Suprapubic skin (tissue), 4 donors: ENCODE measurements around the gene PCIF1. TPM values are rescaled to one million over a fixed set of nuclear protein-coding genes. Genes with fewer than 3 reads are reported as not detected.

Experiments used
- DNase-seq, 2 donors: peaks; one replicate each; pipeline ENCODE4 v3.0.0-alpha.2; 2019; ENCODE audit warnings: low spot score in 2 of 2
- H3K27ac ChIP-seq: fragments of 200-600 bp; sonication (generic); one replicate; pipeline ENCODE4 v1.5.1; 2019
- H3K27me3 ChIP-seq: fragments of 200-600 bp; sonication (generic); one replicate; pipeline ENCODE4 v1.5.1; 2019
- H3K36me3 ChIP-seq: fragments of 200-600 bp; sonication (generic); one replicate; pipeline ENCODE4 v1.5.1; 2019
- H3K4me1 ChIP-seq: fragments of 200-600 bp; sonication (generic); one replicate; pipeline ENCODE4 v1.5.1; 2019
- H3K4me3 ChIP-seq: fragments of 200-600 bp; sonication (generic); one replicate; pipeline ENCODE4 v1.5.1; 2019; ENCODE audit warnings: mild to moderate bottlenecking
- H3K9me3 ChIP-seq: fragments of 200-600 bp; sonication (generic); one replicate; pipeline ENCODE4 v1.5.1; 2019
- EP300 ChIP-seq: sonication (generic); formaldehyde crosslinking; IDR thresholded peaks from one replicate; pipeline ENCODE4 v1.6.1; 2017; ENCODE audit warnings: antibody characterized with exemption
- POLR2A ChIP-seq, 2 donors: fragments of 450-650 bp; IDR thresholded peaks; one replicate each; pipeline ENCODE4 v1.6.1; 2017; ENCODE audit warnings: antibody characterized with exemption in 2 of 2, mild to moderate bottlenecking in 2 of 2, moderate library complexity in 2 of 2
- POLR2AphosphoS5 ChIP-seq, 3 donors: sonication (generic); formaldehyde crosslinking; IDR thresholded peaks; one replicate each; pipeline ENCODE4 v1.6.1; 2017; ENCODE audit warnings: antibody characterized with exemption in 3 of 3
- WGBS: methylation state at CpG from one replicate; pipeline ENCODE4 v1.1.5; 2018; 5-methylcytosine and 5-hydroxymethylcytosine counted together
- total RNA-seq, 4 donors: library from RNA; depleted of rRNA; stranded (reverse); fragments of >200 nt; gene quantifications; one replicate each; pipeline ENCODE4 v1.1.0, GENCODE V29; 2016
- TF ChIP-seq, protein P1 (sequence below), 2 donors: fragments of 200-600 bp in 1 of 2; fragments of 450-650 bp in 1 of 2; sonication (generic) in 1 of 2; IDR thresholded peaks; one replicate each; pipeline ENCODE4 v1.5.1; 2016 to 2019; ENCODE audit warnings: antibody characterized with exemption in 2 of 2, mild to moderate bottlenecking in 1 of 2, moderate library complexity in 1 of 2

PCIF1 gene
- total RNA-seq, 4 donors from 2014 or later = 37.2 to 70.3 (median 42.4) TPM

DNA sequence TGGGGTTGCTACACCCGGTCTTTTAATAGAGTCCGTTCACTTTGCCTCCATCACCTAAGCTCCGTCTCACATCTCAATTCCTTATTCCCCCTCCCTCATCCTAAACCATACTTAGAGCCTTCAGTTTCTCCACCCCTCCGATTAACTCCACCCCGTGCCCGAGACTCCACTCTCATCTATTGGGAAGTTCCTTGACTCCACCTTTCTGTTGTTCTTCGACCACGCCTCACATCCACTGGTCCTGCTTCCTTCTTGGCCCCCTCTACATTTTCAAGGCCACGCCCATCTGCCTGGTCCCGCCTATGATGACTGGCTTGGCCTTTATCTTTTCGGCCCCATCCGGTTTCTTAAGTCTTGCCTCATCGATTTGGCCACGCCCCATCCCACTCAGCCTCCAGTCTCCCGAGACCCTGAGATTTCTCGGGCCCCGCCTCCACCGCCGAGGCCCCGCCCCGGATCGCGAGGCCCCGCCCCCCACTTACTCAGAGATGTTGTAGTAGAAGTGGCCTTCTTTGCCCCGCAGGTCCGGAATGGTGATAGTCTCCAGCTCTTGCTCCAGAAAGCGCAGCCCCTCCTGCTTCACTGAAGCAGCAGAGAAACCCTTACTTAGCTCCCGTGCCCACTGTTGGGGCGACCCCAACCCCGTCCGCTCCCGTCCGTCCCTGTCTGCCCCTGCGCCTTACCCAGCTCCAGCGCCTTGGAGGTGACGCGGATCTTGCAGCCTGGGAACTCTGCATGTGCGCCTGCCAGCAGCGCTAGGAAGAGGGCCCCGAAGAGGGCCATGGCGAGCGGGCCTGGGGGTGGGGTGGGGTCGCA is 23.6 kb upstream of the PCIF1 start:
- Histone ChIP-seq H3K27ac (peak overlapping the region; percentile 84), H3K4me1 (peaks cover 31% of the 10 kb centered on the region), H3K4me3 (peak overlapping the region; percentile 56), H3K9me3 (no peaks in the 10 kb centered on the region), H3K36me3 (peaks cover 27% of the 10 kb centered on the region), H3K27me3 (no peaks in the 10 kb centered on the region)
- DNase-seq = peak; percentile 99
- TF ChIP-seq EP300 = no peak
- TF ChIP-seq, protein P1, sequence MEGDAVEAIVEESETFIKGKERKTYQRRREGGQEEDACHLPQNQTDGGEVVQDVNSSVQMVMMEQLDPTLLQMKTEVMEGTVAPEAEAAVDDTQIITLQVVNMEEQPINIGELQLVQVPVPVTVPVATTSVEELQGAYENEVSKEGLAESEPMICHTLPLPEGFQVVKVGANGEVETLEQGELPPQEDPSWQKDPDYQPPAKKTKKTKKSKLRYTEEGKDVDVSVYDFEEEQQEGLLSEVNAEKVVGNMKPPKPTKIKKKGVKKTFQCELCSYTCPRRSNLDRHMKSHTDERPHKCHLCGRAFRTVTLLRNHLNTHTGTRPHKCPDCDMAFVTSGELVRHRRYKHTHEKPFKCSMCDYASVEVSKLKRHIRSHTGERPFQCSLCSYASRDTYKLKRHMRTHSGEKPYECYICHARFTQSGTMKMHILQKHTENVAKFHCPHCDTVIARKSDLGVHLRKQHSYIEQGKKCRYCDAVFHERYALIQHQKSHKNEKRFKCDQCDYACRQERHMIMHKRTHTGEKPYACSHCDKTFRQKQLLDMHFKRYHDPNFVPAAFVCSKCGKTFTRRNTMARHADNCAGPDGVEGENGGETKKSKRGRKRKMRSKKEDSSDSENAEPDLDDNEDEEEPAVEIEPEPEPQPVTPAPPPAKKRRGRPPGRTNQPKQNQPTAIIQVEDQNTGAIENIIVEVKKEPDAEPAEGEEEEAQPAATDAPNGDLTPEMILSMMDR (IDR thresholded peaks at IDR 0.05) = no peak
- TF ChIP-seq POLR2A (IDR thresholded peaks at IDR 0.05) = no peak
- peak in 1 of 3 donors; percentile 3 for TF ChIP-seq POLR2AphosphoS5 (IDR thresholded peaks at IDR 0.05)
- 4% methylated on average over 25 of the region's 43 CpGs for WGBS

DNA sequence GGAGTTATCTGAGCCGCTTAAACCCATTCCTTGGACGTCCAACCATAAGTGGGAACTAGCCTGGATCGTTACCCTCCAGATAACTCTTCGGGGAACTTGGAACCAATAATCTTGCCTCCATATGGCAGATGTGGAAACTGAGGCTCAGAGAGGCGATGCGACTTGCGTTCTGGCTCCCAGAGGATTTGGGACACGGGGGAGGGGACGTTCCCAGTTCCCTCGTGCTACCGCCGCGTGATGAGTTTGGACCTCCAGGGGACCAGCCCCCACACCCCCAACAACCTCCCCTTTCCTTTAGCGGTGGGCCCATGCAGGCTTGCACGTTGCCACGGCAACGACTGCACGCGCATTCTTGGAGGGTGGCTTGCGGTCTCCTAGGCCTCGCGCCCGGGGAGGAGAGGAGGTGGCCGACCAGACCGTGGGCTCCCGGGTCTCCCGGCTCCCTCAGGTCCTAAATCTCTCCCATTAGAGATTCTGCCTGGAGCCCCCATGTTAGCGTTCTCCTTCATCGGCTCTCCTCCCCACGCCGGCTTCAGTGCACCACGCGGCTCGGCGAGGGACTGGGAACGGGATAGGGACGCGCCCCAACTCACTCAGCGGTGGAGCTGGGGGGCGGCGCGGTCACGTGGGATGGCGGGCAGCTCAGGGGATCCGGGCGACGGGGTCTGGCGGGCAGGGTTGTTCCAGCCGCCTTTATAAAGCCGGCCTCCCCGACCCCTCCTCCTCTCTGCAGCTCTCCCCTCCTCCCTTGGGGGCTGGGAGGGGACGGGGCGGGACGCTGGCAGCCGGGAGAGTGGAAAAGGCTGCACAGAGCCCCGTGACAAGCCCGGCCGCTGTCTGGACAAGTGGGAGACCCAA is 22.8 kb upstream of the PCIF1 start, which contains the start of gene PLTP:
Gene PLTP, minus strand, starts transcription at position 670 of the 858 bp plus-strand sequence. CDS start 703 bp downstream, outside the sequence.
- no peaks in the 10 kb centered on the region for H3K9me3 ChIP-seq
- H3K4me1 ChIP-seq = peaks cover 31% of the 10 kb centered on the region
- 1% methylated on average over 22 of the region's 58 CpGs for WGBS
- peak; percentile 86 to 88 for DNase-seq
- no peaks in the 10 kb centered on the region for H3K27me3 ChIP-seq
- peaks cover 20% of the 10 kb centered on the region for H3K36me3 ChIP-seq
- peak within 1 kb of the TSS; percentile 84 for H3K27ac ChIP-seq
- TF ChIP-seq POLR2AphosphoS5 (IDR thresholded peaks at IDR 0.05) = no peak
- peak; percentile 32 to 53 for TF ChIP-seq POLR2A (IDR thresholded peaks at IDR 0.05)
- peak within 1 kb of the TSS; percentile 56 for H3K4me3 ChIP-seq

DNA sequence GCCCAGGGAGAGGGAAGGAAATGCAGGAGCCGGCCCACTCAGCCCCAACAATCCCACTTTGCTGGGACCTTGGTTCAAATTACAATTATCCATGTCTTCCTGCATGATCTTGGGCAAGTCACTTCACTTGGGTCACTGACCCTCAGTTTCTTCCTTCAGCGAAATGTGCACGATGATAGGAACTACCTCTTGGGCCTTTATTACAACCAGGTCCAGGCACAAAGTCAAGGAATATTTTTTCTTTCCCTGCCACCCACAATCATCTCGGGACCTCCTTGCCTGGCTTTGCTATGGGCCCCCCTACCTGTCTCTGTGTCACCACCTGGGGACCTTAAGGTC is 22.2 kb upstream of the PCIF1 start:
- WGBS = 15% methylated on average over 4 of the region's 4 CpGs
- DNase-seq = no peak
- Histone ChIP-seq H3K4me1 (peaks cover 31% of the 10 kb centered on the region), H3K4me3 (peak overlapping the region; percentile 56), H3K27me3 (no peaks in the 10 kb centered on the region), H3K9me3 (no peaks in the 10 kb centered on the region), H3K36me3 (peaks cover 14% of the 10 kb centered on the region), H3K27ac (peak overlapping the region; percentile 84)
- no peak for TF ChIP-seq POLR2AphosphoS5 (IDR thresholded peaks at IDR 0.05)
- TF ChIP-seq POLR2A (IDR thresholded peaks at IDR 0.05) = no peak
- TF ChIP-seq, protein P1 (IDR thresholded peaks at IDR 0.05) = no peak
- no peak for TF ChIP-seq EP300

DNA sequence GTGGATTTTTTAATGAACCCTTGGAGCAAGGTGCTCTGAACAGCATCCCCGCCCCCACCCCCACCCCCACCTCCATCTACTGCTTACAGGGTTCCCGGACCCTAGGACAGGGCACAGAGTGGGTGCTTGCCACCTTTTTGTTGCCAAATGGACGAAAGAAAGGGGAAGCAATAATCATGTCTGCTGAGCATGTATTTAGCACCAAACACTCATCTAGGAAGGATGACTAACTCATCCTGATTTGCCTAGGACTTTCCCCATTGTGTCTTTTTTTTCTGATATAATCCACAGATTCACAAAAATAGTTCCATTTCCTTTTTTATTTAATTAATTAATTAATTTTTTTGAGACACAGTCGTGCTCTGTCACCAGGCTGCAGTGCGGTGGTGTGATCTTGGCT is 21.4 kb upstream of the PCIF1 start:
- H3K4me1 ChIP-seq = peaks cover 37% of the 10 kb centered on the region
- H3K27me3 ChIP-seq = no peaks in the 10 kb centered on the region
- TF ChIP-seq, protein P1 (IDR thresholded peaks at IDR 0.05) = no peak
- TF ChIP-seq EP300 (no peak), POLR2AphosphoS5 (IDR thresholded peaks at IDR 0.05) (no peak), POLR2A (IDR thresholded peaks at IDR 0.05) (no peak)
- H3K9me3 ChIP-seq = no peaks in the 10 kb centered on the region
- DNase-seq = no peak
- 54% methylated on average over 5 of the region's 5 CpGs for WGBS
- no peak overlapping the region for H3K4me3 ChIP-seq
- peaks cover 7% of the 10 kb centered on the region for H3K36me3 ChIP-seq
- H3K27ac ChIP-seq = no peak overlapping the region

DNA sequence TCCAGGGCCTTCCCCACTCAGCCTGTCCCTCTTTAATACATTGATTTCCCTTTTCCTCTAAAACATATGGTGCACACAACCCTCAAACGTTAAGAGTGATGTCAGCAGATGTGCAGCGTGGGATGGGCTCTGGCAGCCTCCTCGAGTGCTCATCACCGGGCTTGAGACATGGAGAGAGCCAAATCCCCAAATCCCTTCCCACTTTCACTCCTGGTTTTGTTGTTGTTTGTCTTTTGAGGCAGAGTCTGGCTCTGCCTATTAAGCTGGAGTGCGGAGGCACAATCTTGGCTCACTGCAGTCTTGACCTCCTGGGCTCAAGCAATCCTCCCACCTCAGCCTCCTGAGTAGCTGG is 16.7 kb upstream of the PCIF1 start:
- Histone ChIP-seq H3K36me3 (no peaks in the 10 kb centered on the region), H3K4me3 (no peak overlapping the region), H3K27ac (peak overlapping the region; percentile 50), H3K4me1 (peaks cover 18% of the 10 kb centered on the region), H3K27me3 (no peaks in the 10 kb centered on the region), H3K9me3 (no peaks in the 10 kb centered on the region)
- no peak for TF ChIP-seq EP300
- no peak for TF ChIP-seq POLR2A (IDR thresholded peaks at IDR 0.05)
- TF ChIP-seq, protein P1 (IDR thresholded peaks at IDR 0.05) = no peak
- no peak for TF ChIP-seq POLR2AphosphoS5 (IDR thresholded peaks at IDR 0.05)
- WGBS = 61% methylated on average over 5 of the region's 5 CpGs
- no peak for DNase-seq
